Karpas-422 (cell line): ENCODE results near the gene AGMO. TPM values are rescaled to one million over a fixed set of nuclear protein-coding genes. Genes with fewer than 3 reads are reported as not detected.

Source experiments
- DNase-seq: peaks from one replicate; pipeline ENCODE4 v3.0.0-alpha.2; 2015
- H2AFZ ChIP-seq: fragments of 200-600 bp; sonication (generic); 2 replicates; pipeline ENCODE4 v1.6.1; 2014; ENCODE audit warnings: antibody characterized with exemption, low read length, mixed read lengths
- H3K27ac ChIP-seq: fragments of 200-600 bp; sonication (generic); 2 replicates; pipeline ENCODE4 v1.5.1; 2014; ENCODE audit warnings: mild to moderate bottlenecking, low read length, moderate library complexity
- H3K27me3 ChIP-seq: fragments of 200-600 bp; sonication (generic); 2 replicates; pipeline ENCODE4 v1.6.1; 2014; ENCODE audit warnings: low read length, mixed read lengths
- H3K36me3 ChIP-seq: fragments of 200-600 bp; sonication (generic); 2 replicates; pipeline ENCODE4 v1.6.1; 2014; ENCODE audit warnings: low read length, mixed read lengths; ENCODE audit not compliant: insufficient read depth
- H3K4me1 ChIP-seq: fragments of 200-600 bp; sonication (generic); 2 replicates; pipeline ENCODE4 v1.6.1; 2014; ENCODE audit warnings: mild to moderate bottlenecking, low read length, mixed read lengths
- H3K4me2 ChIP-seq: fragments of 200-600 bp; sonication (generic); 2 replicates; pipeline ENCODE4 v1.6.1; 2014; ENCODE audit warnings: low read length, low read depth, mild to moderate bottlenecking; ENCODE audit not compliant: poor library complexity, severe bottlenecking
- H3K4me3 ChIP-seq: fragments of 200-600 bp; sonication (generic); 2 replicates; pipeline ENCODE4 v1.5.1; 2014; ENCODE audit warnings: mild to moderate bottlenecking, antibody characterized with exemption, low read length, mixed read lengths
- H3K79me2 ChIP-seq: fragments of 200-600 bp; sonication (generic); 2 replicates; pipeline ENCODE4 v1.6.1; 2014; ENCODE audit warnings: mild to moderate bottlenecking, low read length, mixed read lengths
- H3K9ac ChIP-seq: fragments of 200-600 bp; sonication (generic); 2 replicates; pipeline ENCODE4 v1.6.0; 2014; ENCODE audit warnings: low read length
- H3K9me2 ChIP-seq: fragments of 200-600 bp; sonication (generic), shearing (Covaris generic); replicated peaks from 2 replicates; pipeline ENCODE4 v1.6.0; 2014; ENCODE audit warnings: mild to moderate bottlenecking, low read length, moderate library complexity; ENCODE audit not compliant: insufficient read depth
- H3K9me3 ChIP-seq: fragments of 300-700, 200-600 bp; sonication (generic); 2 replicates; pipeline ENCODE4 v1.6.1; 2014; ENCODE audit warnings: low read length, mixed read lengths
- H4K20me1 ChIP-seq: fragments of 200-600 bp; sonication (generic); 2 replicates; pipeline ENCODE4 v1.6.1; 2014; ENCODE audit warnings: mild to moderate bottlenecking, antibody characterized with exemption, low read length, low read depth; ENCODE audit not compliant: insufficient read depth
- total RNA-seq: library from RNA; depleted of rRNA; stranded (reverse); fragments of >200 nt; shearing (Covaris generic); gene quantifications from 2 replicates; pipeline ENCODE4 v1.2.3, GENCODE V29; 2014; ENCODE audit warnings: low replicate concordance; rRNA removed

Gene AGMO
- total RNA-seq, 1 experiment from 2014 or later, result not detected

GRCh38 chr7:15158141-15158810 lies 403.5 kb downstream of the AGMO start:
- no peak overlapping the region for H3K4me3 ChIP-seq
- no peak overlapping the region for H3K9ac ChIP-seq
- no peaks in the 10 kb centered on the region for H3K36me3 ChIP-seq
- H3K4me1 ChIP-seq, result no peaks in the 10 kb centered on the region
- no peaks in the 10 kb centered on the region for H4K20me1 ChIP-seq
- no peaks in the 10 kb centered on the region for H3K79me2 ChIP-seq
- DNase-seq, result no peak
- H3K27ac ChIP-seq, result no peak overlapping the region
- H2AFZ ChIP-seq, result no peak overlapping the region
- no peak overlapping the region for H3K4me2 ChIP-seq
- H3K9me2 ChIP-seq, result no peaks in the 10 kb centered on the region
- peaks cover 13% of the 10 kb centered on the region for H3K9me3 ChIP-seq
- no peaks in the 10 kb centered on the region for H3K27me3 ChIP-seq

Other genes with a start within 250 kb of the AGMO start
- not detected in 2 replicates for gene MEOX2, start 124.7 kb upstream of the AGMO start, total RNA-seq